Measurements from ENCODE around the gene HNRNPLL.
"Not testable (repeated sequence)": the region's sequence is repeated elsewhere in the genome, so short reads cannot be mapped to it uniquely, and the experiment has no call there.

Gene HNRNPLL

GRCh38 chr2:38620282-38620977 lies 17.7 kb upstream of the HNRNPLL start:
- no peak for DNase-seq

GRCh38 chr2:38619458-38620164 lies 16.9 kb upstream of the HNRNPLL start:
- no peak for DNase-seq

GRCh38 chr2:38617301-38617700 lies 14.6 kb upstream of the HNRNPLL start:
- DNase-seq = no peak

GRCh38 chr2:38615237-38615636 lies 12.5 kb upstream of the HNRNPLL start:
- no peak for DNase-seq

GRCh38 chr2:38613849-38614213 lies 11.1 kb upstream of the HNRNPLL start:
- DNase-seq = no peak

- DNase-seq = peak in 2 of 58 donors; percentile 1
These were observed 10.6 kb upstream of the HNRNPLL start for GRCh38 chr2:38613126-38613848.

GRCh38 chr2:38610851-38611801 lies 8.4 kb upstream of the HNRNPLL start:
- no peak for DNase-seq

- not testable (repeated sequence) for DNase-seq
These were observed 6.5 kb upstream of the HNRNPLL start for GRCh38 chr2:38609246-38609645.

GRCh38 chr2:38608755-38609154 lies 6.0 kb upstream of the HNRNPLL start:
- DNase-seq = no peak

GRCh38 chr2:38605298-38605830 lies 2.6 kb upstream of the HNRNPLL start:
- no peak for DNase-seq

- DNase-seq = peak in 57 of 58 donors; percentile 41 to 85 (median 73)
These were observed 918 bp upstream of the HNRNPLL start for GRCh38 chr2:38603402-38604290.

GRCh38 chr2:38602136-38602731 lies 494 bp downstream of the HNRNPLL start:
- DNase-seq = peak in 35 of 58 donors; percentile 36 to 80 (median 62)

- peak in 10 of 58 donors; percentile 18 to 55 (median 48) for DNase-seq
These were observed 1.1 kb downstream of the HNRNPLL start for GRCh38 chr2:38601463-38602135.

GRCh38 chr2:38600921-38601455 lies 1.7 kb downstream of the HNRNPLL start:
- DNase-seq = no peak

- no peak for DNase-seq
These were observed 2.4 kb downstream of the HNRNPLL start for GRCh38 chr2:38600242-38600891.

- DNase-seq = no peak
These were observed 3.0 kb downstream of the HNRNPLL start for GRCh38 chr2:38599706-38600105.

- DNase-seq = no peak
These were observed 3.8 kb downstream of the HNRNPLL start for GRCh38 chr2:38598991-38599295.
